ENCODE data around the gene B4GALNT3. TPM values are rescaled to one million over a fixed set of nuclear protein-coding genes. Genes with fewer than 3 reads are reported as not detected.

B4GALNT3 gene
- total and polyA plus RNA-seq, 4 donors = 1.7 to 36.1 (median 13.0) TPM

DNA sequence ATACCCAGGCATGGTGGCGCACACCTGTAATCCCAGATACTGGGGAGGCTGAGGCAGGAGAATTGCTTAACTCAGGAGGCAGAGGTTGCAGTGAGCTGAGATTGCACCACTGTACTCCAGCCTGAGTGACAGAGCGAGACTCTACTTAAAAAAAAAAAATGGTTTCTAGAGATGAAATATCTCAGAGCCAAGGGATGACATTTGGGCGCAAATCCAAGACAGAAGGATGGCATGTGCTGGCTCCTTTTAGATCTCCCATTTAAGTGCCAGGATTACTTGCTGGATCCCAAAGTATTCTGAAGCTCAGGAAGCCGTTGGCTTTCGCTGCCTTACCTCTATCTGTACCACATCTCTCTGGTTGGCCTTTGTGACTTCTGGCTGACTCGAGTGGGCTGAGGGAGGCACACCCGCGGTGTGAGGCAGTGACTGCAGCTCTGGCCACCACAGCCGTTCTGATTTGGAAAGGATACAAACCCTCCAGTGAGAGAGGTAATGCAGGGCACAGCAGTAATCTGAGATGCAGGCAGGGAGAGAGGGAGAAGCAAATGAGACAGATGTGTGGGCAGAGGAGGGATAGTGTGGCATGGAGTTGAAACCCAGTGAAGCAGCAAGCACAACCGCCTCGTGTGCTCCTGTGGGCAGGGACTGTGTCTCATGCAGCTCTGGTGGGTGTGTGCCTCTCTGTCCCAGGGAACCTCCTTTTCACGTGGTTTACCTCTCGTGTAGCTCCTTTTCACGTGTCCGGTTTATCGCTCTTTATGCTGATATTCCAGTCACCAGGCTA lies 4.9 kb downstream of the B4GALNT3 start:
- Histone ChIP-seq H3K9ac (ENCODE audit: insufficient read depth in 1 of 2, low read length in 2 of 2) (no peak overlapping the region), H3K9me3 (ENCODE audit: control insufficient read depth in 4 of 4, insufficient read depth in 3 of 4, low read length in 3 of 4) (no peaks in the 10 kb centered on the region), H3K27me3 (ENCODE audit: control insufficient read depth in 3 of 3, insufficient read depth in 3 of 3, low read length in 2 of 3) (peaks cover 0 to 19% (median 17%) of the 10 kb centered on the region in 3 donors), H3K36me3 (ENCODE audit: control insufficient read depth in 4 of 4, insufficient read depth in 4 of 4, low read length in 4 of 4) (no peaks in the 10 kb centered on the region), H3K4me3 (no peak overlapping the region), H3K27ac (ENCODE audit: low read depth in 1 of 2, low read length in 1 of 2) (peak overlapping the region; percentile 48 to 91), H3K4me1 (ENCODE audit: control insufficient read depth in 5 of 5, insufficient read depth in 5 of 5, low read length in 5 of 5) (peaks cover 0 to 10% (median 0%) of the 10 kb centered on the region in 5 donors)
- no peak for ATAC-seq (ENCODE audit: insufficient read depth, low FRiP score)
- WGBS, 2 donors = 70 to 73% methylated on average over 16 of the region's 16 CpGs
- no peak for DNase-seq
- TF ChIP-seq, protein P1, sequence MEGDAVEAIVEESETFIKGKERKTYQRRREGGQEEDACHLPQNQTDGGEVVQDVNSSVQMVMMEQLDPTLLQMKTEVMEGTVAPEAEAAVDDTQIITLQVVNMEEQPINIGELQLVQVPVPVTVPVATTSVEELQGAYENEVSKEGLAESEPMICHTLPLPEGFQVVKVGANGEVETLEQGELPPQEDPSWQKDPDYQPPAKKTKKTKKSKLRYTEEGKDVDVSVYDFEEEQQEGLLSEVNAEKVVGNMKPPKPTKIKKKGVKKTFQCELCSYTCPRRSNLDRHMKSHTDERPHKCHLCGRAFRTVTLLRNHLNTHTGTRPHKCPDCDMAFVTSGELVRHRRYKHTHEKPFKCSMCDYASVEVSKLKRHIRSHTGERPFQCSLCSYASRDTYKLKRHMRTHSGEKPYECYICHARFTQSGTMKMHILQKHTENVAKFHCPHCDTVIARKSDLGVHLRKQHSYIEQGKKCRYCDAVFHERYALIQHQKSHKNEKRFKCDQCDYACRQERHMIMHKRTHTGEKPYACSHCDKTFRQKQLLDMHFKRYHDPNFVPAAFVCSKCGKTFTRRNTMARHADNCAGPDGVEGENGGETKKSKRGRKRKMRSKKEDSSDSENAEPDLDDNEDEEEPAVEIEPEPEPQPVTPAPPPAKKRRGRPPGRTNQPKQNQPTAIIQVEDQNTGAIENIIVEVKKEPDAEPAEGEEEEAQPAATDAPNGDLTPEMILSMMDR (IDR thresholded peaks at IDR 0.05; ENCODE audit: control extremely low read depth, extremely low read depth) = no peak

DNA sequence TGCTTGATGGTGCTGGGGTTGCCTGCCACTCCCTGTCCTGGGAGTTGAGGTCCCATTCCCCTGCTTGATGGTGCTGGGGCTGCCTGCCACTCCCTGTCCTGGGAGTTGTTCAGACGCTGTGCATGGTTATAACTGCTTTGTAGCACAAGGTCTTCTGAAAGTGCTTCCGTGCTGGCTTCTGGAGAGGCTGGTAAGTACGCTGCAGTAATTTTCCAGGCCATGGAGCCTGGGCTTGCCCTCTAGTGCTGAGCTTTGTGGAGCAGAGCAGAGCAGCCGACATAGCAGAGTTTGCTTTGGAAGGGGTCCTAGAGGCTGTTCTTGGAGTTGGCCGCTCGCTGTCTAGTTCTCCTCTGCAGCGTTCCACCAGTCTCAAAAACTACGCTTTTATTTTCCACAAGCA lies 6.3 kb downstream of the B4GALNT3 start:
- TF ChIP-seq, protein P1 (IDR thresholded peaks at IDR 0.05; ENCODE audit: control extremely low read depth, extremely low read depth) = no peak
- H3K9ac ChIP-seq (ENCODE audit: insufficient read depth in 1 of 2, low read length in 2 of 2) = no peak overlapping the region
- H3K36me3 ChIP-seq (ENCODE audit: control insufficient read depth in 4 of 4, insufficient read depth in 4 of 4, low read length in 4 of 4) = no peaks in the 10 kb centered on the region
- WGBS, 2 donors = 73 to 89% methylated on average over 8 of the region's 8 CpGs
- DNase-seq = peak in 1 of 3 donors; percentile 25
- ATAC-seq (ENCODE audit: insufficient read depth, low FRiP score) = no peak
- H3K9me3 ChIP-seq (ENCODE audit: control insufficient read depth in 4 of 4, insufficient read depth in 3 of 4, low read length in 3 of 4) = no peaks in the 10 kb centered on the region
- peaks cover 0 to 19% (median 15%) of the 10 kb centered on the region in 3 donors for H3K27me3 ChIP-seq (ENCODE audit: control insufficient read depth in 3 of 3, insufficient read depth in 3 of 3, low read length in 2 of 3)
- peak overlapping the region; percentile 61 to 81 for H3K27ac ChIP-seq (ENCODE audit: low read depth in 1 of 2, low read length in 1 of 2)
- H3K4me3 ChIP-seq = no peak overlapping the region
- H3K4me1 ChIP-seq (ENCODE audit: control insufficient read depth in 5 of 5, insufficient read depth in 5 of 5, low read length in 5 of 5) = peaks cover 0 to 10% (median 0%) of the 10 kb centered on the region in 5 donors

DNA sequence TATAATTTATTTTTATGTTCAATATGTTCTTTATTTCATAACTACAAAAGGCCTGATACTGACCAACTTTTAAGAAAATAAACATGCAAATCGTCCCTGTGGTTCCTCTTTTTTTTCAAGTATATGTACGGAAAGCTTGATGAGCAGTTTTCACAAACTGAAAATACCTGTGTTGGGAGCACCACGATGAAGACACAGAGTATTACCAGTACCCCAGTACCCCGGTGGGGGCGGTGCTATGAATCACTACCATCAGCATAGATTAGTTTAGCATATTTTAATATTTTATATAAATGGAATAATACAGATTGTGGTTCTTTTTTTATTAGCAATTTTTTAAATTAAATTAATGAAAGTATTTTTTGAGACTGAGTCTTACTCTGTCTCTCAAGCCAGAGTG lies 7.0 kb downstream of the B4GALNT3 start:
- Histone ChIP-seq H3K4me3 (no peak overlapping the region), H3K4me1 (ENCODE audit: control insufficient read depth in 5 of 5, insufficient read depth in 5 of 5, low read length in 5 of 5) (peaks cover 0 to 10% (median 0%) of the 10 kb centered on the region in 5 donors), H3K36me3 (ENCODE audit: control insufficient read depth in 4 of 4, insufficient read depth in 4 of 4, low read length in 4 of 4) (no peaks in the 10 kb centered on the region), H3K27ac (ENCODE audit: low read depth in 1 of 2, low read length in 1 of 2) (no peak overlapping the region), H3K27me3 (ENCODE audit: control insufficient read depth in 3 of 3, insufficient read depth in 3 of 3, low read length in 2 of 3) (peaks cover 0 to 17% (median 9%) of the 10 kb centered on the region in 3 donors), H3K9me3 (ENCODE audit: control insufficient read depth in 4 of 4, insufficient read depth in 3 of 4, low read length in 3 of 4) (no peaks in the 10 kb centered on the region), H3K9ac (ENCODE audit: insufficient read depth in 1 of 2, low read length in 2 of 2) (no peak overlapping the region)
- ATAC-seq (ENCODE audit: insufficient read depth, low FRiP score) (no peak), DNase-seq (no peak)
- TF ChIP-seq, protein P1 (IDR thresholded peaks at IDR 0.05; ENCODE audit: control extremely low read depth, extremely low read depth) = no peak
- WGBS, 2 donors = 61 to 78% methylated on average over 5 of the region's 5 CpGs

Measured in lung (tissue), 12 donors.